NCI-H2227 (cell line): ENCODE data around the gene GGT7.
"Not testable (repeated sequence)": the region's sequence is repeated elsewhere in the genome, so short reads cannot be mapped to it uniquely, and the experiment has no call there.

Experiments used
- DNase-seq: peaks from one replicate; lab custom pipeline; 2025; ENCODE audit not compliant: unreplicated experiment; lab: John Stamatoyannopoulos, UW

The GGT7 gene

DNA sequence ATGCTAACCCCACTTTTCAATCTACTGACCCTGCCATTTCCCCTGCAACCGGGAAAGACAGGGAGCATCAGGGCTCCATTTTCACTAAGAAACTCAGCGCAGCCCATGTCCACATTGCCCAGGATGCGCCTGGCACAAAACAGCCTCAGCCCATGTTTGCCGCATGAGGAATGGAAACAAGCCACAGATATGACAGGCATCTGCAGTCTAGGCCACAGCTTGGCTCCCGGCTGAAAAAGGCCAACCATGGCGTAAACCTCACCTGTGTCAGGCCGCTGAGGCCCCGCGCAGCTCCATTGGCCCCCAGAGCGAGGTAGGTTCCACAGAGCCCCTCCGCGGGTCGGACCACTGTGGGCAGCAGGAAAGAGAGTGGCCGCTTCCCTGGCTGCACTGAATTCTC lies 21.7 kb downstream of the GGT7 start:
- no peak for DNase-seq

DNA sequence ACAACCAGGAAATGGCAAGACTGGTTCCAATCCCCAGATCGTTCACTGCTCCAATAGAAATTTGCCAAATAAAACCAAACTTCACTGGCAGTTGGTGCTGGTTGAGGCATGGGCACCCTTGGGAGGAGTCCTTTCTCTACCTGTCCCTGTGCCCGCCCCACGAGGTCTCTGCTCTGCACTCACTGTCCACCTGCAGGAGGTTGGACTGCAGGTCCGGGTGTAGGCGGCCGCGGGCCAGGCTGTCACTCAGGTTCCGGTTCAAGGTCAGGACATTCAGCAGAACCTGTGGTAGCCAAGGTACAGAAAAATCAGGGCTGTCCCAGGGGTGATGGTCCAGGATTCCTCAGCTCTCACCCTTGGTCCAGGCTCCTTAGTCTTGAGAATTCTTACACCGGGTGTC lies 22.9 kb downstream of the GGT7 start:
- DNase-seq = no peak

DNA sequence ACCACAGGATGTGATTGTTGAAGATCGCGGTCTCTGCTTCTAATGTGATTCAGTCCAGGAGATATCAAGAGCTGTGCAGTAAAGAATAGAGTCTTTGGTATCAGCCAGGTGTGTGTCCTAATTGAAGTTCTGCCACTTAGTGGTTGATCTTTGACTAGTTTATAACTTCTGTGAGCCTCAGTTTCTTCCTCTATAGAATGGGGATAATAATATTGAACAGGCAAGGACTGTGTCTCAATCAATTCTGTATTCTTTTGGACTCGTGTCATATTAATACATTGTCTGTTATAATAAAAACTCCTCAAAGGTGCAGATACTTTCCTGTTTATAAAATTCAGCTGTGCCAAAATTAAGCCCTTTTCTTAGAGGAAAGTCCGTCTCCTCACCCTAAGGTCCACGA lies 24.1 kb downstream of the GGT7 start:
- no peak for DNase-seq

DNA sequence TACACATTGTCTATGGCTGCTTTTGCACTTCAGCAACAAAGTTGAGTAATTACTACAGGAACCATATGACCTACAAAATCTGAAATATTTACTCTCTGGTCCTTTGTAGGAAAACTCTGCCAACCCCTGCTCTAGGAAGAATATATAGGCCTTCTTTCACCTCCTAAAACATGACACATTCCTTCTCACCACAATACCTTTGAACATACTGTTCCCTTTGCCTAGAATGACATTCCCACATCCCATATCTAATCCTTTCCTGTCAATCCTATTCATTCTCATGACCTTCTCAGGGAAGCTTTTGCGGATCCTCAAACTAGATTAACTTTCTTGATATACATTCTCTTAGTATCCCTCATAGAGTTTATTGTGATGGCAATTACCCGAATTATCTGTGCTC lies 29.2 kb downstream of the GGT7 start:
- no peak for DNase-seq

DNA sequence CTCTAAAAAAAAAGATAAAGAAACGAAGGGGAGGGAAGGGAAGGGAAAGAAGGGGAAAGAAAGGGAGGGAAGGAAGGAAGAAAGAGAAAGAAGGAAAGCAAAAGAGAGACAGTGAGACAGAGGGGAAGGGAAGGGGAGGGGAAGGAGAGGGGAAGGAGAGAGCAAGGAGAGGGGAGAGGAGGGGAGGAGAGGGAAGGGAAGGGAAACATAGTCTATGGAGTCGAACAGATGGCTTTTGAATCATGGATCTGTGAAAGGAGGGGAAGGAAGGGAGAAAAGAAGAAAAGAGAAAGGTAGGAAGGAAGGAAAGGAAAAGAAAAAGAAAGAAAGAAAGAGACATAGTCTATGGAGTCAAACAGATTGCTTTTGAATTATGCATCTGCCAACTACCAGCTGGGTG lies 30.5 kb downstream of the GGT7 start:
- no peak for DNase-seq

DNA sequence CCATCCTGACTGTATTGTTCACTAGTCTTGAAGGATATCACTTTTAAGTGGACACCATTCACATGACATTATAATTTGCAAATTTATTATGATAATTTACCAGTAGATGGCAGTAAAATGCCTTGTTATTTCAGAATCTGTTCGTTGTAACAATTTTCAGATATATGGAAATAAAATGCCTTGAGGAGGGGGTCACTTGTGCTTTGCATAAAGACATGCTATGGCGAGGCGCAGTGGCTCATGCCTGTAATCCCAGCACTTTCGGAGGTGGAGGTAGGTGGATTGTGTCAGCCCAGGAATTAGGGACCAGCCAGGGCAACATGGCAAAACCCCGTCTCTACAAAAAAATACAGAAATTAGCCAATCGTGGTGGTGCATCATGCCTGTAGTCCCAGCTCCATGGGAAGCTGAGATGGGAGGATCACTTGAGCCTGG lies 38.2 kb downstream of the GGT7 start:
- peak; percentile 73 for DNase-seq

DNA sequence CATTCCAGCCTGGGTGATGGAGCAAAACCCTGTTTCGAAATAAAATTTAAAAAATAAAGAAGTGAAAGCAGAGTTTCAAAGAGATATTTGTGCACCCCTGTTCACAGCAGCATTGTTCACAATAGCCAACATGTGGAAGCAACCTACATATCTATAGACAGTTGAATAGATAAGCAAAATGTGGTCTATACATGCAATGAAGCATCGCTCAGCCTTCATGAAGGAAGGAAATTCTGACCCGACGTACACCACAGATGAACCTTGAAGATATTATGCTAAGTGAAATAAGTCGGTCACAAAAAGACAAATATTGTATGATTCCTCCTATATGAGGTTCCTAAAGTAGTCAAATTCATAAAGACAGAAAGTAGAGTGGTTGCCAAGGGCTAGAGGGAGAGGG lies 40.7 kb downstream of the GGT7 start:
- no peak for DNase-seq

DNA sequence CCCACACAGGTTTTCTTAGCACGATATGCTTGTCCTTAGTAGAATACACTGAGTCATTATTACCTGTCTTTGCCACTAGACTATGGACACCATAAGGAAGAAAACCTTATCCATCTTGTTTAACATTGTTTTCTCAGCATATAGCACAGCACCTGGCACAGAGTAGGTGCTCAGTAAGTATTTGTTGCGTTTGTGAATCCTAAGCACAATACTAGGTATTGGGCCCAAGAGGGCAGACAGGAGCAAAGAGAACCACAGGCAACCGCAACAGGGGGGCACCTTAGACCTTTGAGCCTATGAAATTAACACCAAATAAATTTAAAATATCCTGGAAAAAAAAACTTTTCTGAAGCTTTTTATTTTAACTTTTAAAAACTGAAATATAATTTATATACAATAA lies 43.5 kb downstream of the GGT7 start:
- no peak for DNase-seq

DNA sequence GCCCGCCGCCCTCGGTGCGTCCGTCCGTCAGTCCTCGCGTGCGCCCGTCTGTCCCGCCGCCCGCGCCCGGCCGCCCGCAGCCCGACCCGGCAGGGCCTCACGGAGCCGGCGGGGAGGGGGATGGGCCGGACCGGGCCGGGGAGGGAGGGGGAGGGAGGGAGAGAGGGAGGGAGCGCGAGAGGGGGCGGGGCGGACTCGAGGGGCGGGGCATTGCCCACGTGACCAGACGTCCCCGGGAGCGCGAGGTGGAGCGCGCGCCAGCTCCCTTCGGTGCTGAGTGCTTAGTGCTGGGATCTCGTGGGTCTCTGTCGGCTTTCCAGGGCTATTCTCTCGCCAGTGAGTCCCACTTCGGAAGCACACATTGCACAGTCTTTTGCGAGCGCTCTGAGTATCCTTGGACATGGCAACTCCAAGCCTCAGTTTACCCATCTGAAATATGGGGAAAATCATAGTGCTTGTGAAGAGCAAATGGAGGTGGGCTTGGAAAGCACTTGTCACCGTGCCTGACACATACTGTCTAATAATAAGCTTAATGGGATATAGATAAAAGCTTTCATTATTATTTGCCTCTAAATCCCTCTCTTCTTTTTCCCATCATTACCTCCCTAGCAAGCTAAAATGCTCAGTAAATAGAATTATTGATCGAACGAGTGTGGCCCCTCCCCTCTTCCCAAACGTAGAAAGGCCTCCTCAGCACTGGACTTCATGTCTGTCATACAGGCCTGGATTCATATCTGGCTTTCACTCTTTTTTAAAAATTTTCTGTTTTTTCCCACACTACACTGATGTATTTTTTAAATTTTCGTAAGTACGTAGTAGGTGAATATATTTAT lies 46.9 kb downstream of the GGT7 start, which contains the start of gene NCOA6:
Gene NCOA6 (minus strand): TSS at position 122 of the 833 bp plus-strand sequence. CDS start 43,296 bp downstream, outside the sequence.
- peak; percentile 88 for DNase-seq

DNA sequence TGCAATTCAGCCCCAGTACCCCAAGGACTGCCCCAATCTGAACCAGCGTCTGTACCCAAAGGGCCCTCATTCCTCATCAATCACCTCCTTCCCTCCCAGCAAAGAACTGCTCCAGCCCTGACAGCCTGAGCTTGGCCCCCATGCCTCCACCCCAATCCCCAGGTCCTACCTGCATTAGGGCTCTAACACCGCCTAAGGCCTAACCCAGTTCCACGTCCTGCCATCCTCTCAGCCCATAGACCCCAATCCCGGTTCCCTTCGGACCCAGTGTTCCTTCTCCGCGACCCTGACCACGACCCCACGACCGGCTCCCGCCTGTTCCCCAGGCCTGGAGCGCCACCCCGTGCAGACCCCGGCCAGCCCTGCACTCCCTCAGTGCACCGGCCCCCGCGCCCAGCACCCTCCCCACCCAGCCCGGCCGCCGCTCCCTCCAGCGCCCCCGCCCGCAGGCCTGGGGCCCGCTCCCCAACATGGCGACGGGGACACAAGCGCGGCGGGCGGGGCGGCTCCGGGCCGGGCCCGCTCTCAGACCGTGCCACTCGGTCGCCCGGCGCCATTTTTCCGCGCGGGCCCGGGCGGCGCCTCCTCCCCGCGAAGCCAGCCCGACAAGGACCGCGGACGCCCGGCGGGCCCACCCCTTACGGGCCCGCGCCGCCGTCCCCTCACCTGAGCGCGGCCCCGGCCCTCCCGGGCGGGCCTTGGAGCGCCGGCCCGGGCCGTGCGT lies 47.7 kb downstream of the GGT7 start:
- DNase-seq = peak; percentile 78

DNA sequence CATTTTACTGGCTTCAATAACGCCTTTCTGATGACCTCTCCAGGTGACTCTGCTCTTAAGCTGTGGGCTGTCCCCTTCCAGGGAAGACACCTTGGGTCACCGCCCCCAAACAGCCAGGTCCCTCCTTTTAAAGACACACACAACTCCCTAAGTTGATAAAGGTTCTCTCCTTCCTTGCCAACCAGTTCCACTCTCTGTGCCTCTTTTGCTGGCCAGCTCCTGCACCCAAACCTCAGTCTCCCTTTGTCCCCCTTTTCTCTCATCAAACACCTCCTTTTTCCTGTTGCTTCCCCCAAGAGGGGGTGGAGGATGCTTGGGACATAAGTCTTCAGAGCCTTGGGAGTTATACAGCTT lies 48.2 kb downstream of the GGT7 start:
- DNase-seq = peak; percentile 71

DNA sequence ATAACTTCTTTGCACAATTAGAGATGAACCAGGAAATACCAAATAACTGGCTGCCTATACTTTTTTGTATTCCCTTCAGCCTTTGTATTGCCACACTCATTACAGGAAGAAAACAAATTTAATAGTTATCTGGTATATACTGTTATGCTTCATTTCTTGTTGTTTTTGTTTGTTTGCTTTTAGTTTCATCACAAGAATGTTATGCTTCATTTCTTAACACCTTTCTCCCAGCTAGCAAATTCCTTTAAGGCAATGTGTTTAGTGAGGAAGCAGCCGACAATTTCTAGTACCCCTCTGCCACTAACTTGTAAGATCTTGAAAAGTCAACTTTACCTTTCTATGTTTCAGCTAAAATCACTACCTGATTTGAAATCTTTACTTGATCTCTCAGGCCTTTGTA lies 48.6 kb downstream of the GGT7 start:
- DNase-seq = no peak

DNA sequence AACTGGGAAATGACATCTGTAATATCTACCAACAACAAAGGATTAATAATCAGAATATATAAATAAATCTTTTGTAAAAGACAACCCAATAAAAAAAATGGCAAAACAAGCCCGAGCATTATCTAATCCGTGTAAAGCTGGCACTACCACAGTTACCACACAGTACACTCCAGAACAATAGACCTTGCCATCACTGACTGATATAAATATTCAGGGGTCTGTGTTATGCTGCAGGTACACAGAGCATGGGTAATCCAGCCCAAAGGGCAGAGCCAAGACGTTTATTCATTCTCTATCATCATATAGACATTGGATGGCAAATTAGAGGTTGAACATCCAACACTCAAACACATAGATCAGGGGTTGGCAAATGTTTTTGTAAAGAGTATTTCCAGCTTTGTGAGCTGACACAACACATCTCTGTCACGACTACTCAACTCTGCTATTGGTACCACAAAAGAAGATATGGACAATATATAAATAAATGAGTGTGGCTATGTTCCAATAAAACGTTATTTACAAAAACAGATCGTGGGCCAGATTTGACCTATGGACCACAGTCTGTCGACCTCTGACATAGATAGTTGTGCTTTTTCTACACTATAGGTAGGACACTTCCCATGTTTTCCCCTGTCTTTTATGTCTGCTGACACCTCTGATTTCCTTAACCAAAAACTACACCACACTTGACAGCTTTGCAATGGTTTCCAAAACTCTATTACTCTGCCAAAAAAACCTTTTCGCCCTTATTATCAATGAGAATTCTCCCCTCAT lies 51.7 kb downstream of the GGT7 start:
- no peak for DNase-seq

DNA sequence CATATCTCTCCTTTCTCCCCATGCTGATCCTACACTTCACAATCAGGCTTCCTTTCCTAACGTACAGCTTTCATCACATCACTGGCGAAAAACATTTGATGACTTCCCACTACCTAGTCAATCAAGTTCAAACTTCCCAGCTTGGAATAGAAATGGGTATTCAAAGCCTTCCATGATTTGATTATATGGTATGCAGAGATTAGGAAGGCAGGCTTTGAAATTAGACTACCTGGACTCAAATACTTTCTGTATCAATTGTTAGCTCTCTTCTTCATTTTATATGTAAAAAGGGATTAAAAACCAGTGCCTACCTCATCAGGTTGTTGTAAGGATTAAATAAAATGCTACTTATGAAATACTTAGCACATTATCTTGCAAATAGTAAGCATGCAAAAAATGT lies 54.9 kb downstream of the GGT7 start:
- DNase-seq = no peak

DNA sequence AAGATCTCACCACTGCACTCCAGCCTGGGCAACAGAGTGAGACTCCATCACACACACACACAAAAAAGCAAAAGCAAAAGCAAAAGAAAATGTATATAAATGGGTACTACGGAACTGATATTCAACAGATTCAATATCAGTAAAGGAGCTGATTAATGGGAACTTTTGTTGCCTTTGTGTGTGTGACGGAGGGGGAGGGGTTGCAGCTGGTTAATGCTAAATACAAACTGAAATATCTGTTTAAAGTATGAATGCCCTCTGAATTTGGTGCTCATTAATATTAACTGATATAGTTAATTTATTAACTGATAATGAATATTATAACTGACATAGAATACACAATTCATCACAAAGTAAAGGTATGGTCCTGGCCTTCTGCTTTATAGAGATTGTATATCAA lies 55.6 kb downstream of the GGT7 start:
- no peak for DNase-seq

DNA sequence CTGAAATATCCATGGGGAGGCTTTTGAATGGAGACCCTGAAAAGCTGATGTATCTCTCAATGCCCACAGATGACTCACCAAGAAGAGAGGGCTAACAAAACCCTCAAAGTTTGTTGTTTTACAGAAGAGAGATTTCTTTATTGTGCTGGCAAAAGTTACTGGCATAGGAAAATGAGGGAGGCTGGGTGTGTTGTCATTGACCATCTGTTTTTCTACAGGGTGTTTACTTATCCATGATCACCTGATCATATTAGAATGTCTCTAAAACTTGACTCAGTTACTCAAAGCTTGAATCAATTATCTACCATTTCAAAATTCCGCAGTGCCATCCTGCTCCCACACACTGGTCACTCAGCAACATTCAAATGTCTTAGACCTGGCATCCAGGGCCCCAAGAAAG lies 57.0 kb downstream of the GGT7 start:
- DNase-seq = no peak

DNA sequence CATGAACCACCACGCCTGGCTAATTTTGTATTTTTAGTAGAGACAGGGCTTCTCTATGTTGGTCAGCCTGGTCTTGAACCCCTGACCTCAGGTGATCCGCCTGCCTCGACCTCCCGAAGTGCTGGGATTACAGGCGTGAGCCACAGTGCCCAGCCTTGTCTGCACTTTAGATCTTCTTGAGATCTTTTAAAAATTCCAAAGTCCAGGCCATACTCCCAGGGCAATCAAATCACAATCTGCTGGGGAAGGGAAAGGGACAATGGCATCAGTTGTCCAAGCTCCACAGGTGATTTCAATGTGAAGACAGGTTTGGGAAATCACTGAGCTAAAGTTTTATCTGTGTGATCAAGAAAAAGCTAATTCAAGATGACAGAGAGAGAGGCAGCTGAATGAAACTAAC lies 64.1 kb downstream of the GGT7 start:
- DNase-seq = no peak

DNA sequence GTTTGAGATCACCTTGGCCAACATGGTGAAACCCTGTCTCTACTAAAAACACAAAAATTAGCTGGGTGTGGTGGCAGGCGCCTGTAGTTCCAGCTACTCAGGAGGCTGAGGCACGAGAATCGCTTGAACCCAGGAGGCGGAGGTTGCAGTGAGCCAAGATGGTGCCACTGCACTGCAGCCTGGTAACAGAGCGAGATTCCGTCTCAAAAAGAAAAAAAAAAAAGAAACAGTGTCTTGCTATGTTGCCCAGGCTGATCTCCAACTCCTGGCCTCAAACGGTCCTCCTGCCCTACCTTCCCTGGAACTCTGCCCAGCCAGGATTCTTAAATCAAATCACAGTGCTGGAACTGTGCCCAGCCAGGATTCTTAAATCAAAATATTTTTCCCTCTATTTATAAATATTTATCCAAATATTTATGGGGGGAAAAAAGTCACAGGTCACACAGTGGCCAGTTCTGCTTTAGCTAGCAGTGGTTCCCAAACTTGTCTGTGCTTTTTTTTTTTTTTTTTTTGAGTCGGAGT lies 64.7 kb downstream of the GGT7 start:
- not testable (repeated sequence) for DNase-seq

DNA sequence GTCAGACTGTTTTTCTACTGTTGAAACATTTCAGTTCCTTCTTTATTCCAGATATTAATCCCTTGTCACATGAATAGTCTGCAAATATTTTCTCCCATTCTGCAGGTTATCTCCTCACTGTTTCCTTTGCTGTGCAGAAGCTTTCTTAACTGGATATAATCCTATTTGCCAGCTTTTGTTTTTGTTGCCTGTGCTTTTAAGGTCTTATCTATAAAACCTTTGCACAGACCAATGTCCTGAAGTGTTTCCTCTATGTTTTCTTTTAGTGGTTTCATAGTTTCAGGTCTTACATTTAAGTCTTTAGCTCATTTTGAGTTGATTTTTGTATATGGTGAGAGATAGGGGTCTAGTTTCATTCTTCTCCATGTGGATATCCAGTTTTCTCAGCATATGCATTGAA lies 66.4 kb downstream of the GGT7 start:
- DNase-seq = no peak

DNA sequence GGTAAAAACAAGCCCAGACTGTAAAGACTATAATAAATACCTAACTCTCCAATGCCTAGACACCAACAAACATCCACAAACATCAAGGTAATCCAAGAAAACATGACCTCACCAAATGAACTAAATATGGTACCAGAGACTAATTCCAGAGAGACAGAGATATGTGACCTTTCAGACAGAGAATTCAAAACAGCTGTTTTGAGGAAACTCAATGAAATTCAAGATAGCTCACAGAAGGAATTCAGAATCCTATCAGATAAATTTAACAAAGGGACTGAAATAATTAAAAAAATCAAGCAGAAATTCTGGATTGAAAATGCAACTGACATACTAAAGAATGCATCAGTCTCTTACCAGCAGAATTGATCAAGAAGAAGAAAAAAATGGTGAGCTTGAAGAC lies 73.8 kb downstream of the GGT7 start:
- DNase-seq = no peak

DNA sequence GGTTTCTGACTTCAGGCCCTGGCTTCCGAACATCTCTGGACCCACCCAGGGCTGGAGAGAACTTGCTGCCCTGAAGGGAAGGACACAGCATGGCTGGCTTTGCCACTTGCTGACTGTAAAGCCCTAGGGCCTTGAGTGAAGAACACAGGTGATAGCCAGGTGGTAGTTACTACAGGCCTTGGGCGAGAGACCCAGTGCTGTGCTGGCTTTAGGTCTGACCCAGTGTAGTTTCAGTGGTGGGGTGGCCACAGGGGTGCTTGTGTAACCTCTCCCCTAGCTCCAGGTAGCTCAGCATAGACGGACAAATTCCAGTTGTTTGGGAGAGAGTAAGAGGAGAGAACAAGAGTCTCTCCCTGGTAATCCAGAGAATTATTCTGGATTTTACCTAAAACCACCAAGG lies 74.3 kb downstream of the GGT7 start:
- no peak for DNase-seq
